H9 (cell line): Measurements from ENCODE around the gene NUP205. TPM values are rescaled to one million over a fixed set of nuclear protein-coding genes. Genes with fewer than 3 reads are reported as not detected.

Experiments used
- DNase-seq: peaks from one replicate; pipeline ENCODE4 v3.0.0-alpha.2; 2017
- H2AFZ ChIP-seq: one replicate; pipeline ENCODE4 v1.6.1; 2013; ENCODE audit warnings: mild to moderate bottlenecking, low read length, control low read depth, moderate library complexity
- H2AK5ac ChIP-seq: 2 replicates; pipeline ENCODE4 v1.6.1; 2013; ENCODE audit warnings: low read length, control low read depth, mixed read lengths; ENCODE audit not compliant: insufficient read length
- H2BK120ac ChIP-seq: one replicate; pipeline ENCODE4 v1.6.1; 2013; ENCODE audit warnings: low read depth, mild to moderate bottlenecking, low read length, control low read depth, inconsistent platforms; ENCODE audit not compliant: poor library complexity, severe bottlenecking
- H2BK12ac ChIP-seq: 2 replicates; pipeline ENCODE4 v1.6.1; 2013; ENCODE audit warnings: low read length, control low read depth, mixed read lengths, low read depth; ENCODE audit not compliant: insufficient read length
- H2BK15ac ChIP-seq: 2 replicates; pipeline ENCODE4 v1.6.1; 2013; ENCODE audit warnings: low read depth, low read length, control low read depth
- H2BK20ac ChIP-seq: one replicate; pipeline ENCODE4 v1.6.1; 2013; ENCODE audit warnings: low read depth, mild to moderate bottlenecking, low read length, control low read depth, inconsistent platforms; ENCODE audit not compliant: poor library complexity, severe bottlenecking
- H2BK5ac ChIP-seq: 2 replicates; pipeline ENCODE4 v1.6.1; 2013; ENCODE audit warnings: low read length, control low read depth, mixed read lengths; ENCODE audit not compliant: insufficient read length
- H3K14ac ChIP-seq: 2 replicates; pipeline ENCODE4 v1.6.1; 2013; ENCODE audit warnings: low read length, control low read depth; ENCODE audit not compliant: insufficient read depth
- H3K18ac ChIP-seq: 2 replicates; pipeline ENCODE4 v1.6.1; 2013; ENCODE audit warnings: low read depth, mild to moderate bottlenecking, mixed read lengths, low read length, control low read depth; ENCODE audit not compliant: insufficient read length
- H3K23ac ChIP-seq: 2 replicates; pipeline ENCODE4 v1.6.1; 2013; ENCODE audit warnings: low read length, control low read depth, mixed read lengths, low read depth; ENCODE audit not compliant: insufficient read length
- H3K23me2 ChIP-seq: 2 replicates; pipeline ENCODE4 v1.6.1; 2013; ENCODE audit warnings: low read depth, mild to moderate bottlenecking, mixed read lengths, low read length, control low read depth; ENCODE audit not compliant: insufficient read length, poor library complexity, severe bottlenecking
- H3K27ac ChIP-seq: 2 replicates; pipeline ENCODE4 v1.5.1; 2013; ENCODE audit warnings: low read length, control low read depth, mixed read lengths, low read depth; ENCODE audit not compliant: insufficient read length
- H3K27me3 ChIP-seq: 2 replicates; pipeline ENCODE4 v1.6.1; 2013; ENCODE audit warnings: low read length, control low read depth, inconsistent platforms; ENCODE audit not compliant: insufficient read depth
- H3K4ac ChIP-seq: 2 replicates; pipeline ENCODE4 v1.6.1; 2013; ENCODE audit warnings: low read depth, mild to moderate bottlenecking, control low read depth, inconsistent platforms, low read length, moderate library complexity
- H3K4me1 ChIP-seq: 2 replicates; pipeline ENCODE4 v1.6.1; 2013; ENCODE audit warnings: low read length, control low read depth, inconsistent platforms; ENCODE audit not compliant: insufficient read depth
- H3K4me2 ChIP-seq: 2 replicates; pipeline ENCODE4 v1.6.1; 2013; ENCODE audit warnings: low read length, control low read depth, mixed read lengths; ENCODE audit not compliant: insufficient read length, insufficient read depth
- H3K56ac ChIP-seq: 2 replicates; pipeline ENCODE4 v1.6.1; 2013; ENCODE audit warnings: low read depth, mild to moderate bottlenecking, mixed read lengths, low read length, control low read depth; ENCODE audit not compliant: insufficient read length
- H3K79me1 ChIP-seq: 2 replicates; pipeline ENCODE4 v1.6.1; 2013; ENCODE audit warnings: low read depth, mild to moderate bottlenecking, moderate library complexity, low read length, control low read depth, inconsistent platforms; ENCODE audit not compliant: insufficient read depth, poor library complexity, severe bottlenecking
- H3K79me2 ChIP-seq: 2 replicates; pipeline ENCODE4 v1.6.1; 2013; ENCODE audit warnings: low read length, control low read depth, inconsistent platforms; ENCODE audit not compliant: insufficient read depth
- H3K9ac ChIP-seq: 2 replicates; pipeline ENCODE4 v1.6.1; 2013; ENCODE audit warnings: low read length, control low read depth, mixed read lengths; ENCODE audit not compliant: insufficient read length; ENCODE audit errors: extremely low read depth
- H3K9me3 ChIP-seq: one replicate; pipeline ENCODE4 v1.6.1; 2013; ENCODE audit warnings: low read depth, low read length, inconsistent platforms; ENCODE audit not compliant: control insufficient read depth
- H3T11ph ChIP-seq: one replicate; pipeline ENCODE4 v1.6.1; 2013; ENCODE audit warnings: mild to moderate bottlenecking, low read length, control low read depth, inconsistent platforms
- H4K20me1 ChIP-seq: one replicate; pipeline ENCODE4 v1.6.1; 2013; ENCODE audit not compliant: control insufficient read depth, insufficient read length, insufficient read depth
- H4K5ac ChIP-seq: 2 replicates; pipeline ENCODE4 v1.6.1; 2013; ENCODE audit warnings: low read depth, mild to moderate bottlenecking, mixed read lengths, low read length, control low read depth; ENCODE audit not compliant: insufficient read length
- H4K8ac ChIP-seq: replicated peaks from 2 replicates; pipeline ENCODE4 v1.6.1; 2013; ENCODE audit warnings: low read length, control low read depth, mixed read lengths, low read depth; ENCODE audit not compliant: insufficient read length
- H4K91ac ChIP-seq: 2 replicates; pipeline ENCODE4 v1.6.1; 2013; ENCODE audit warnings: low read depth, mild to moderate bottlenecking, moderate library complexity, mixed read lengths, low read length, control low read depth; ENCODE audit not compliant: insufficient read length
- H3K27ac Mint-ChIP-seq, 3 experiments: 2 replicates in 2 of 3; 3 replicates in 1 of 3; pipeline ENCODE4 v1.8.0; 2020 to 2021; ENCODE audit warnings: mixed read lengths in 3 of 3, mild to moderate bottlenecking in 1 of 3, moderate library complexity in 1 of 3
- H3K27me3 Mint-ChIP-seq: 2 replicates; pipeline ENCODE4 v1.8.0; 2021; ENCODE audit warnings: low read depth, mild to moderate bottlenecking, moderate library complexity, mixed read lengths
- H3K36me3 Mint-ChIP-seq, 3 experiments: 2 replicates in 2 of 3; 3 replicates in 1 of 3; pipeline ENCODE4 v1.8.0; 2020 to 2021; ENCODE audit warnings: low read depth in 3 of 3, mixed read lengths in 3 of 3; ENCODE audit not compliant: insufficient read depth in 1 of 3
- H3K4me1 Mint-ChIP-seq, 2 experiments: 2 replicates each; pipeline ENCODE4 v1.8.0; 2020; ENCODE audit warnings: mixed read lengths in 2 of 2
- H3K4me3 Mint-ChIP-seq, 2 experiments: 2 replicates in 1 of 2; 3 replicates in 1 of 2; pipeline ENCODE4 v1.8.0; 2020 to 2021; ENCODE audit warnings: mild to moderate bottlenecking in 2 of 2, mixed read lengths in 2 of 2, moderate library complexity in 1 of 2
- H3K9me3 Mint-ChIP-seq, 2 experiments: 2 replicates in 1 of 2; 3 replicates in 1 of 2; pipeline ENCODE4 v1.8.0; 2020; ENCODE audit warnings: mild to moderate bottlenecking in 2 of 2, mixed read lengths in 2 of 2, moderate library complexity in 1 of 2
- CTCF ChIP-seq: fragments of 200-600 bp; sonication (generic); conservative IDR thresholded peaks from 3 replicates; pipeline ENCODE4 v1.8.0; 2021; ENCODE audit warnings: antibody characterized with exemption, mild to moderate bottlenecking
- WGBS: extraction: QIAGEN DNeasy Blood & Tissue Kit; methylation state at CpG from one replicate; pipeline ENCODE4 v1.1.7; 2013; ENCODE audit warnings: missing lambda C conversion rate, low lambda C conversion rate, mixed read lengths; ENCODE audit not compliant: insufficient read length; ENCODE audit errors: extremely low coverage; 5-methylcytosine and 5-hydroxymethylcytosine counted together
- total RNA-seq: library from RNA; stranded (reverse); gene quantifications from 2 replicates; pipeline ENCODE4 v1.2.1, GENCODE V29; 2021

The NUP205 gene
- total RNA-seq, 1 experiment from 2014 or later = 158 TPM

GRCh38 chr7:135518748-135519147, 39.0 kb upstream of the NUP205 start:
- Mint-ChIP-seq H3K27me3 (no peaks in the 10 kb centered on the region), H3K36me3 (no peaks in the 10 kb centered on the region), H3K27ac (no peak overlapping the region), H3K4me1 (peaks cover 0 to 3% of the 10 kb centered on the region in 2 experiments; a peak in 1 of 4 replicates), H3K4me3 (no peak overlapping the region), H3K9me3 (no peaks in the 10 kb centered on the region; a peak in 2 of 5 replicates)
- Histone ChIP-seq H2BK5ac (no peak overlapping the region), H3K4ac (no peak overlapping the region), H3K79me2 (no peaks in the 10 kb centered on the region), H3T11ph (no peak overlapping the region), H2AK5ac (no peak overlapping the region), H2BK20ac (no peak overlapping the region), H4K91ac (no peak overlapping the region), H3K27ac (no peak overlapping the region), H2BK15ac (no peak overlapping the region), H3K18ac (no peak overlapping the region), H3K79me1 (no peaks in the 10 kb centered on the region), H2AFZ (no peak overlapping the region), H3K9me3 (no peaks in the 10 kb centered on the region), H3K23me2 (no peaks in the 10 kb centered on the region), H3K56ac (no peak overlapping the region), H2BK12ac (no peak overlapping the region), H3K14ac (no peak overlapping the region), H3K4me2 (no peak overlapping the region), H3K4me1 (no peaks in the 10 kb centered on the region), H4K20me1 (no peaks in the 10 kb centered on the region), H3K27me3 (no peaks in the 10 kb centered on the region), H3K9ac (no peak overlapping the region), H3K23ac (no peak overlapping the region), H4K5ac (no peak overlapping the region), H2BK120ac (no peak overlapping the region), H4K8ac (no peak overlapping the region)
- DNase-seq = no peak
- WGBS = no CpG with 5 or more reads among the region's 1 CpG
- no peak for TF ChIP-seq CTCF
